GM12873 (cell line): Measurements from ENCODE around the gene SMARCA4.

Experiments used
- CTCF ChIP-seq: IDR thresholded peaks from 2 replicates; pipeline ENCODE4 v1.5.1; 2012; ENCODE audit warnings: low read depth, mild to moderate bottlenecking, moderate library complexity, low read length, control low read depth; ENCODE audit not compliant: insufficient read depth; ENCODE audit errors: missing control alignments

SMARCA4 gene

GRCh38 chr19:10960314-10961072, at the start of gene SMARCA4:
SMARCA4 (plus strand) TSS chr19:10961030; CDS start chr19:10984152, 23,122 bp downstream.
- no peak for TF ChIP-seq CTCF

- TF ChIP-seq CTCF: no peak
Measured at GRCh38 chr19:10911579-10912363, 49.1 kb upstream of the SMARCA4 start.

- no peak for TF ChIP-seq CTCF
Measured at GRCh38 chr19:10912619-10913018, 48.2 kb upstream of the SMARCA4 start.

- no peak for TF ChIP-seq CTCF
Measured at GRCh38 chr19:10913716-10914340, 47.0 kb upstream of the SMARCA4 start.

- no peak for TF ChIP-seq CTCF
Measured at GRCh38 chr19:10915130-10916091, 45.4 kb upstream of the SMARCA4 start.

- no peak for TF ChIP-seq CTCF
Measured at GRCh38 chr19:10916602-10917001, 44.2 kb upstream of the SMARCA4 start.

- no peak for TF ChIP-seq CTCF
Measured at GRCh38 chr19:10918359-10918758, 42.5 kb upstream of the SMARCA4 start.
